Measurements from ENCODE around the gene RPRD1A. TPM values are rescaled to one million over a fixed set of nuclear protein-coding genes. Genes with fewer than 3 reads are reported as not detected.
"Not testable (repeated sequence)": the region's sequence is repeated elsewhere in the genome, so short reads cannot be mapped to it uniquely, and the experiment has no call there.

RPRD1A gene
- total RNA-seq, 1 experiment from 2014 or later = 83.3 TPM

DNA sequence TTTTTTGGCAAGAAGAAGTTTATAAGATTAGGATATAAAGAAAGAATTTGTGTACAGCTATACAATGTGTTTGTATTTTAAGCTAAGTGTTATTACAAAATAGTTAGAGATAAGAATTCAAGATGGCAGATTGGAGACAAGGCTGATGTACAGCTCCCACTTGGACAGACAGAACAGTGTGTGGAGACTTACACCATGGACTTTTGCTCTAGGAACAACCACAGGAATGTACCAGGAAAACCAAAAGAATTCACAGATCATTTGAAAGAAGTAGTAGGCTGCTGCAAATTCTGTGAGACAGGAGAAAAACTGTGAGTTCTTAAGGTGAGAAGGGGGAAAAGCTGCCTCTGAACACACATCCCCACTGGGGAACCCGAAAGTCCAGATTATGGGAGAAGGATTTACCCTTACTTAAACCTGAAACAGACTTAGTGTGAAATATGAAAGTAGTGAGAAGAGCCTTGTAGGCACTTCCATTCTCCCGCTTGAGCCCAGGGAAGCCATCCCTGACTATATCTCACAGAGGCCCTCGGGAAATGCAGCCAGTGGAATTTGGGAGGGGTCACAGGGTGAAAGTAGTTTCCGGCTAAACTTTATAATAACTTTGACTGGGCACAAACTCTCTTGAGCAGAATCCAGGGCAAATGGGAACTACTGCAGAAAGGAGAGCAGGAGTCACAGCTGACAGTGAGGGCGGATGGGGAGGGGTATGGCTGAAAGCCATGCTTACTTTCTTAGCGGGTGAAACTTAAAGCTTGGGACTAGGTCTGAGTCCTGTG is 11.6 kb upstream of the RPRD1A start:
- DNase-seq (ENCODE audit: low spot score) = no peak

DNA sequence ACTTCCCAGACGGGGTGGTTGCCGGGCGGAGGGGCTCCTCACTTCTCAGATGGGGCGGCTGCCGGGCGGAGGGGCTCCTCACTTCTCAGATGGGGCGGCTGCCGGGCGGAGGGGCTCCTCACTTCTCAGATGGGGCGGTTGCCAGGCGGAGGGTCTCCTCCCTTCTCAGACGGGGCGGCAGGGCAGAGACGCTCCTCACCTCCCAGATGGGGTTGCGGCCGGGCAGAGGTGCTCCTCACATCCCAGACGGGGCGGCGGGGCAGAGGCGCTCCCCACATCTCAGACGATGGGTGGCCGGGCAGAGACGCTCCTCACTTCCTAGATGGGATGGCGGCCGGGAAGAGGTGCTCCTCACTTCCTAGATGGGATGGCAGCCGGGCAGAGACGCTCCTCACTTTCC is 10.4 kb upstream of the RPRD1A start:
- not testable (repeated sequence) for DNase-seq (ENCODE audit: low spot score)

DNA sequence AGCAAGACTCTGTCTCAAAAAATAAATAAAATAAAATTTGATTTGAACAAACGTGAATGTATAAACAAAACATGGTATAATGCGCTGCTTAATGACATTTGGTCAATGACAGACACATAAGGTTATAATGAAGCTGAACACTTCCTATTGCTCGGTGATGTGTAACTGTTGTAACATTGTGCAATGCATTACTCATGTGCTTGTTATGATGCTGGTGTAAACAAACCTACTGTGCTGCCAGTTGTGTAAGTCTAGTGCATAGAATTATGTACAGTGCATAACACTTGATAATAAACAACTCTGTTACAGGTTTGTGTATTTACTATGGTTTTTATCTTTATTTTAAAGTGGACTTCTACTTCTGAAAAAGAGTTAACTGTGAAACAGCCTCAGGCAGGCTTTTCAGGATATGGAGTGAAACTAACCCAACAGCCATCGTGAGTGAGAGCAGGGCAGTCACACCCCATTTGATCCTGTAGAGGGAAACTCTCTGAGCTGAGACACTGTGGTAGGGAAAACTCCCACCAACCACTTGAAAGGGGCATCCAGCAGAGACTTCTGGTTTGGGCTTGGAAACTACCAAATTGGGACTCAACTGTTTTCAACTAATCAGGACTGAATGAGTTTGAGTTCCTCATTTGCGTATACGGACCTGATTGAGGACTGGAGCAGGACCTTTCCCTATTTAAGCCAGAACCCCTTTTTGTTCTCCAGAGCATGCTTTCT is 8.7 kb upstream of the RPRD1A start:
- DNase-seq (ENCODE audit: low spot score) = peak; percentile 22

DNA sequence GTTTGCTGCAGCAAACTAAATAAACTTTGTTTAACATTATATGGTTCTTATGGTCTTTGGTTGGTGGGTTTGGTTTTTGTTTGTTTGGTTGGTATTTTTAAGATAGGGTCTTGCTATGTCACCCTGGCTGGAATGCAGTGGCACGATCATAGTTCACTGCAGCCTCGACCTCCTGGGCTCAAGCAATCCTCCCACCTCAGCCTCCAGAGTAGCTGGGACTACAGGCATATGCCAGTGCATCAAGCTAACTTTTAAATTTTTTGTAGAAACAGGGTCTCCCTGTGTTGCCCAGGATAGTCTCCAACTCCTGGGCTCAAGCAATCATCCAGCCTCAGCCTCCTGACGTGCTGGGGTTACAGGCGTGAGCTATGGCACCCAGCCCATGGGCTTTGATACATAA is 7.1 kb upstream of the RPRD1A start:
- DNase-seq (ENCODE audit: low spot score) = no peak

DNA sequence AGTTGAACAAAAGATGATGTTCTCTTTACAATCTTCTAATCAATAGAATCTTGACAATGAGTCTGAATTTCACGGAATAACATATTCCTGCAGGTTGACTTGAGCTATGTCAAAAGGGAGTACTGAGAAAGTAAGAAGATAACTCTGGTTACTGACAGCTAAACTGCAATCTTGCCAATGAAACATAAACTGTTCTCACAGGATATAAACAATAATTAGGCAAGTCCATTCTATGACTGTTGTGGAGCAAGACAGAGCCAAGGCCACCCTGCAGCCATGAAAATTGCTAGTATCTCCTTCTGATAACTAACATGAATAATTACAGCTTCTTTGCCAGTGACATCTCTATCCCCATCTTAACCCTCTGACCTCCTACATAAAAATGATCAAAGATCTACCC is 6.3 kb upstream of the RPRD1A start:
- DNase-seq (ENCODE audit: low spot score) = no peak

DNA sequence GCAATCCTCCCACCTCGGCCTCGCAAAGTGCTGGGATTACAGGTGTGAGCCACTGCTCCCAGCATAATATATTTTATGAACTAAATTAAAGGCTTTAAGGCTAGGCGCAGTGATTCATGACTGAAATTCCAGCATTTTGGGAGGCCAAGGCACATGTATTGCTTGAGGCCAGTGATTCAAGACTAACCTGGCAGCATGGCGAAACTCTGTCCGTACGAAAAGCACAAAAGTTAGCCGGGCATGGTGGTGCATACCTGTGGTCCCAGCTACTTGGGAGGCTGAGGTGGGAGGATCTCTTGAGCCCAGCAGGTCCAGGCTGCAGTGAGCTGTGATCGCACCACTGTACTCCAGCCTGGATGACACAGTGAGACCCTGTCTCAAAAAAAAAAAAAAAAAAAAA is 5.0 kb upstream of the RPRD1A start:
- not testable (repeated sequence) for DNase-seq (ENCODE audit: low spot score)

DNA sequence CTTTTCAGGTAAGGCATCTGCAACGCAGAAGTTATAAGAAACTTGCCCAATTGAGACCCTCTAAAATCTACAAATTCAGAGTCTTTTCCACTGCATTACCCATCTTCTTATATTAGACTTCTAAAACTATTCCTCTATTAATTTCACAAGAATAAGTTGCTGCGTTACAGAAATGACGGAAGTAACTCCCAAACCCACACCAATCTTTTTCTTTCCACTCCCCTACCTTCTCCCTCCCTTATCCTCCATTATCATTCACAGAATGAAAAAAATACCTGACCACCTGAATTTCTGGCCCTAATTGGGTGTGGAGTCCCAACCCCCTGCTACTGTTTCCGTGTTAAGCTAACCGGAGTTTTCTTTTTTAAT is 689 bp downstream of the RPRD1A start:
- peak; percentile 7 for DNase-seq (ENCODE audit: low spot score)

DNA sequence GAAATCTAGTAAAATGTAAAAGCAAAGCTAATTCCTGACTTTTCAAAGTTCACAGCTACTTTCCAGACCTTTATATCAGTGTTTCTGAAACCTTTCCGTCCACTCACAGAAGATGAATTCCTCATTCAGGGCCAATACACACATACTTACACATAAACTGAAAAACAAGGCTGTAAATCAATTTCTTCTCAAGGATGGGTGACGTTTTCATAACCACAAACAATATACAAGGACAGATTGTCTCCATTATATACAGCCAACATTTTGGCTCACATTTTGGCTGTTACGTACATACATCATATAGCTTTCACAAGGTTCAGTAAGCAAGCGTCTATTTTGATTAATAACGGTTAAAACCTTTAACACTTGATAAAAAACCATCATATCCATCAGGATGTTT is 1.4 kb downstream of the RPRD1A start:
- DNase-seq (ENCODE audit: low spot score) = no peak

DNA sequence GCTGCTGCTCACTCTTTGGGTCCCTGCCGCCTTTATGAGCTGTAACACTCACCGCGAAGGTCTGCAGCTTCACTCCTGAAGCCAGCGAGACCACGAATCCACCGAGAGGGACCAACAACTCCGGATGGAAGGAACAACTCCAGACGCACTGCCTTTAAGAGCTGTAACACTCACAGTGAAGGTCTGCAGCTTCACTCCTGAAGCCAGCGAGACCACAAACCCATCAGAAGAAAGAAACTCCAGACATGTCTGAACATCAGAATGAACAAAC is 2.6 kb downstream of the RPRD1A start:
- not testable (repeated sequence) for DNase-seq (ENCODE audit: low spot score)

DNA sequence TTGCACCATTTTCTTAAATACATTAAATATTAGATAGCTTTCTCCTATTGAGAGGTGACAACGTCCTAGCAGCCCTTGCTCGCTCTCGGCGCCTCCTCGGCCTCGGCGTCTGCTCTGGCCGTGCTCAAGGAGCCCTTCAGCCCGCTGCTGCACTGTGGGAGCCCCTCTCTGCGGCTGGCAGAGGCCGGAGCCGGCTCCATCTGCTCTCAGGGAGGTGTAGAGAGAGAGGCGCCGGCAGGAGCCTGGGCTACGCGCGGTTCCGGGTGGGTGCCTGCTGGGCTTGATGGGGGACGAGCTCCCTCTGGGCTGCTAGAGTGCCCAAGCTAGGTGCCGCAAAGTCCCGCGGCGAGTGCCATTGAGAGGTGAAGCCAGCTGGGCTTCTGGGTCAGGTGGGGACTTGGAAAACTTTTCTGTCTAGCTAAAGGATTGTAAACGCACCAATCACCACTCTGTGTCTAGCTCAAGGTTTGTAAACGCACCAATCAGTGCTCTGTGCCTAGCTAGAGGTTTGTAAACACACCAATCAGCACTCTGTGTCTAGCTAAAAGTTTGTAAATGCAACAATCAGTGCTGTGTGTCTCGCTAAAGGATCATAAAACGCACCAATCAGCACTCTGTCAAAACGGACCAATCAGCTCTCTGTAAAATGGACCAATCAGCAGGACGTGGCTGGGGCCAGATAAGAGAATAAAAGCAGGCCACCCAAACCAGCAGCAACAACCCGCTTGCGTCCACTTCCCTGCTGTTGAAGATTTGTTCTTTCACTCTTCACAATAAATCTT is 3.1 kb downstream of the RPRD1A start:
- no peak for DNase-seq (ENCODE audit: low spot score)

DNA sequence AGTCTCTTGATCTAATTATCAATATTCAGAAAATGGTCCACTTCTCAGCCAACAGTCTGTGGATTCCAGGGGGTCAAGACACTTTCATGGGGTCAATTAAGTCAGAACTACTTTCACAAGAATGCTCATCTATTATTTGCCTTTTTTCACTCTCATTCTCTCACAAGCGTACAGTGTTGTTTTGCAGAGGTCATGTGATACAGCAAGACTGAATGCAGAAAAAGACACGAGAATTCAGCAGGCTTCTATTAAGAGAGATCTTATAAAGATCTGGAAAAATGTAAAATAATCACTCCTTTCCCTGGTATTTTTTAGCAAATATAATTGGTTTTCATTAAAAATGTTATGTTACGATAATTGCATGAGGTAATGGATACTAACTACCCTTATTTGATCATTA is 8.7 kb downstream of the RPRD1A start:
- no peak for DNase-seq (ENCODE audit: low spot score)

DNA sequence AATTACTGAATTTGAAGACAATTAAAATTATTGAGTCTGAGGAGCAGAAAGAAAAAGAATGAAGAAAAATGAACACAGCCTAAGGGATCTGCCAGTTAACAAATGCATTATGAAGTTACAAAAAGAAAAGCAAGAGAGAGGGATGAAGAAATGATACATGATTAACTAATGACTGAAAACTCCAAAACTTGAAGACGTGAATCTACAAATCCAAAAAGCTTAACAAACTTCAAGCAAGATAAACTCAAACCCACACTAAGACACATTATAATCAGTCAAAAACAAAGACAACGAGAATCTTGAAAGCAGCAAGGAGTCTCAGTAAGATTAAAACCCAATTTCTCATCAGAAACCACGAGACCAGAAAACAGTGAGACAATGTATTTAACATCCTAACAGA is 15.6 kb downstream of the RPRD1A start:
- DNase-seq (ENCODE audit: low spot score) = no peak

DNA sequence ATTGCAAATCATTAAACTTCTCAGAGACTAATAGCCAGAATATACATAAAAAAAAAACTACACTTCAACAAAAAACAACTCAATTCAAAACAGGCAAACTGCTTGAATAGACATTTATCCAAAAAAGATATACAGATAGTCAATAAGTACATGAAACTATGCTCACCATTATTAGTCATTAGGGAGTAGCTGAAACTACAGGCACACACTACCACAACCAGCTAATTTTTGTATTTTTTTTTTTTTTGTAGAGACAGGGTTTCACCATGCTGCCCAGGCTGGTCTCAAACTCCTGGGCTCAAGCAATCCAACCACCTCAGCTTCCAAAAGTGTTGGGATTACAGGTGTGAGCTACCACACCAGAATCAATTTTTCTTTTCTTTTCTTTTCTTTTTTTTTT is 16.9 kb downstream of the RPRD1A start:
- DNase-seq (ENCODE audit: low spot score) = no peak

DNA sequence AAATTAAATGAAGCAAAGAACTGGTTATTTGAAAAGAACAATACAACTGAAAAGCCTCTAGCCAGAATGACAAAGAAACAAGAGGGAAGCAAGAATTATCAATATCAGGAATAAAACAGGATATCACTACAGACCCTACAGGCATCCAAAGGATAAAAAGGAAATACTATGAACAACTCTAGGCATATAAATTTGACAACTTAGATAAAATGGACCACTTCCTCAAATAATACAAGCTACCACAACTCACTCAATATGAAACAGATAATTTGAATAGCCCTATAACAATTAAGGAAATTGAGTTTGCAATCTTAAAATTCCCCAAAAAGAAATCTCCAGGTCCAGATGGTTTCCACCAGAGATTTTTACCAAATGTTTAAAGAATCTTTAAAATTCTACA is 19.8 kb downstream of the RPRD1A start:
- no peak for DNase-seq (ENCODE audit: low spot score)

DNA sequence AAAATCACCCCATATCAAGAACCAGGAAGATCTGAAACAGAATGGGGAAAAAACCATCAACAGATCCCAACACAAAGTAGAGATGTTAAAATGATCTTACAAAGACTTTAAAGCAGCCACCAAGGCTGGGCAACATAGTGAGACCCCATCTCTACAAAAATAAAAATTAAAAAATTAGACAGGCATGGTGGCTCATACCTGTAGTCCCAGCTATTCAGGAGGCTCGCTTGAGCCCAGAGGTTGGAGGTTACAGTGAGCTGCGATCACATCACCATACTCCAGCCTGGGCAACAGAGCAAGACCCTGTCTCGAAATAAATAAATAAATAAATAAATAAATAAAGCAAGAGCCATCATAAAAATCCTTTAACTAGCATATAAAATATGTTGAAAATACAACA is 20.5 kb downstream of the RPRD1A start:
- no peak for DNase-seq (ENCODE audit: low spot score)

DNA sequence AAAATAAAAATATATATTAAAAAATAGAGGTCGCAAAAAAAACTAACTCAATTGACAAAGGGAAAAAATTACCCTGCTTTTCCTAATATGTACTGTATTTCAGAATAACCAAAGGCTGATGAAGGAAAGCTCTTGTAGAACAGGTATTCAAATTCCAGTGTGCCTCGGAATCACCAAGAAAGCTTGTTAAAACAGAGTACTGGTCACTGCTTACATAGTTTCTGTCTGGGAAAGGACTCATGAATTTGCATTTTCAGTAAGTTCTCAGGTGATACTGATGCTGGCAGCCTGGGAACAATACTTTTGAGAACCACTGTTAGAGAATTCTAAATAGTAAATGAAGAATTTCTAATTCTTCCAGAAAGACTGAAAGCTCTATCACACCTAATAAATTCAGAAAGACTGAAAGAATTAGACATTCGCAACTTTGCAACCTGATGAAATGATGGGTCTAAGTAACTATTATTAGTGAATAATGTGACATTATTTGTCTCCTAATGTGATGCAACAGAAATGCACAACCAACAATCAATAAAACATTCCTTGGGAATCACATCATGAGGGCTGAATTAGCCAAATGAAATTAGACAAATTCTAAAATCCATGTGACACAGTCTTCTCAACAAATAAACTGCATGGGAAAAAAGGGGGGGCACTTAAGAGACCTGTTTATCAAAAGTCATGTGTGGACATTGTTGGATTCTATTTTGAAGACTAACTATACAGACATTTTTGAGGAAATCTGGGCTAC is 21.9 kb downstream of the RPRD1A start:
- DNase-seq (ENCODE audit: low spot score) = no peak

DNA sequence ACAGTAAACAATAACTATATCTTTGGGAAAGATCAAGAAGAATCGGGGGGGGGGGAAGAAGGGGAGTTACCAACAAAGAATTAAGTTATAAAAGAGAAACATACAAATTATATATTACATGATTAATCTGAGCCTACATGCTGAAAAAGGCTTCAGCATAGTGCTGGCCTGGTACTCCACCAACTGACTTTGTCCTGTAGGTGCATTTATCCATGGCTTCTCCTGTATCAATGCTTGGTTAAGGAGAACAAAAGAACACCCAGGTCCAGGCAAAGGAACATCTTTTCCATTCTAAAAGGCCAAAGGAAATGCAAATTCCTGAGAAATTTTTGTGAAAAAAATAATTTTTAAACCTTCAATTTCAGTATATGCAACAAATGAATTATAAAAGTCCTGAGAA is 24.2 kb downstream of the RPRD1A start:
- DNase-seq (ENCODE audit: low spot score) = no peak

DNA sequence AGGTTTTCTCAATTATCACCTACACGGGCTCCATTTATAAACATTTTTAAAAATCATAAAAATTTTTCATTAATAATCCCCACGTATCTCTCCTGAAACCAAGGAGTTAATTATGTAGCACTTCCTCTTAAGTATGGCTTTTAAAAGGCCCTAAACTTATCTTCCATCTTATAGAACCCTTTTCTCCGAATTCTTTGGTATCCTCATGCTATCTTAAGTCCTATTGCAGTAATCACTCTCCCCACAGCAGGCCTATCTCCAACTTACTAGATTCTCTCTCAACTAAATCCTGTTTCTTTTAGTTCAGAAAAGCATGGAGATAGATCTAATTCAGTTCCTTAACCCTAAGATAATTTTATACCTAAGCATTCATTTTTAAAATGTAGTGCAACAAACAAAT is 26.2 kb downstream of the RPRD1A start:
- DNase-seq (ENCODE audit: low spot score) = no peak

DNA sequence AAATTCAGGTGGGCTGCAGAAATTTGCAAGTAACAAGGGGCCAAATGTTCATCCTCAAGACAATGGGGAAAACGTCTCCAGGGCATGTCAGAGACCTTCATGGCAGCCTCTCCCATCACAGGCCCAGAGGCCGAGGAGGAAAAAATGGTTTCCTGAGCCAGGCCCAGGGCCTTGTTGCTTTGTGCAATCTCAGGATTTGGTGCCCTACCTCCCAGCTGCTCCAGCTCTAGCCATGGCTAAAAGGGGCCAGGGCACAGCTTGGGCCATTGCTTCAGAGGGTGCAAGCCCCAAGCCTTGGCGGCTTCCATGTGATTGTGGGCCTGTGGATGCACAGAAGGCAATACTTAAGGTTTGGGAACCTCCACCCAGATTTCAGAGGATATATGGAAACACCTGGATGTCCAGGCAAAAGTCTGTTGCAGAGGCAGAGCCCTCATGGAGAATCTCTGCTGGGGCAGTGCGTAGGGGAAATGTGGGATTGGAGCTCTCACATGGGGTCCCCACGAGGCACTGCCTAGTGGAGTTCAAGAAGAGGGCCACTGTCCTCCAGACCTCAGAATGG is 29.2 kb downstream of the RPRD1A start:
- no peak for DNase-seq (ENCODE audit: low spot score)

DNA sequence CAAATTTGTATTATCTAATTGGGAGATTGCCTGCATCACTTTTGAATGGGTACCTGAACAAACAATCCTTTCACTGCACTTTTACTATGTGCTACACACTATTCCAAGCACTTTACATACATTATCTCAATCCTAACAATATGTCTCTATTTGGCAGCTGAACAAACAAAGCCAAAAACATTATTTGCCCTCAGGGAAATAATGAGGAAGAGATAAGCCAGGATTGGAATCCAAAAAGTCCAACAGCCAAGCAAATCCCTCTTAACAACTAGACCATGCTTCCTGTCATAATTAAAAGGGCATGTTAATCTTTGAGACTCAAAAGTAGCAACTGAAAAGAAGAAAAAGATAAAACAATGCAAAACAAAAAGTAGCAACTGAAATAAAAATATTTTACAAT is 32.1 kb downstream of the RPRD1A start:
- DNase-seq (ENCODE audit: low spot score) = peak; percentile 5

DNA sequence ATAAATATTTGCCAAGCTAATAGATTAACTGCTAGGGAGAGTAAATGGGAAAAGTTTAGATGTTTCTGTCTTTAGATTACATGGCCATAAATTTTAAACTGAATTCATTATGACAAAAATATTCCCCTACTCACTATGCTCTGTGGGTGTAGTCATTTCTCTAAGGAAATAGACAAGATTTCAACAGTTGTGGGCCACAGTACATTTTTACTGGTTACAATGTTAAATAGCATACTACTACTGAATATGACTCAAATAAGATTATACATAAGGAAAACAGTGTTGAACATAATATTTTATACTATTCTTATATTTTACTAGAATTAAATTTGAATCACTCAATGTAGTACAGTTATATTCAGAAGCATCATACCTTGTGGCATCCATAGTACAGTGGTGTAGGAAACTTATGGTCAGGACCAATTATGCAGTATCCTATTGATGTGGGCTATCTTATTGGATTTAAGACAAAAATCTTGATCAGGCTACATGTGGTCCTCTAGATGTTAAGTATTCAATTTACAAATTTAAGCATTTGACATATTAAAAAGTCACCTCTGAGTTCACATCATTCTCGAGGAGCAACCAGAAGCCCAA is 33.0 kb downstream of the RPRD1A start:
- DNase-seq (ENCODE audit: low spot score) = no peak

DNA sequence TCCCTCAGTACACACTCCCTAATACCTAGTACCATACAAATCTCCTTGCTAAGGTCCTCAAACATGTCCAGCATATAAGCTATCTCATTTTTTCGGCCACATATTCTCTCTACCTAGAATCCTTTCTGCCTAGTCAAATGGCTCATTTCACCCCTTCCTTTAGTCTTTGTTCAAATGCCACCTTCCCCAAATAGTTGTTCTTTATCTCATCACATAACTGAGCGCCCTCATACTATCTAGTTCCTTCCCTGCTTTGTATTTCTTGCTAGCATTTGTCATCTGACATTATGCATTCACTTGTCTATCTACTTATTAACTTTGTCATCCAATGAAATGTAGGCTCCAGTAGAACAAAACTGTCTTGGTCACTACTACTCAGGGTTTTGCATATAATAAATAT is 35.5 kb downstream of the RPRD1A start:
- DNase-seq (ENCODE audit: low spot score) = no peak

Measured in A172 (cell line).